ELR (cell line): Measurements from ENCODE around the gene PTPRD.
"Not testable (repeated sequence)": the region's sequence is repeated elsewhere in the genome, so short reads cannot be mapped to it uniquely, and the experiment has no call there.

Source experiments
- DNase-seq: peaks from one replicate; pipeline ENCODE4 v3.0.0-alpha.2; 2015; ENCODE audit warnings: low read depth

PTPRD gene

DNA sequence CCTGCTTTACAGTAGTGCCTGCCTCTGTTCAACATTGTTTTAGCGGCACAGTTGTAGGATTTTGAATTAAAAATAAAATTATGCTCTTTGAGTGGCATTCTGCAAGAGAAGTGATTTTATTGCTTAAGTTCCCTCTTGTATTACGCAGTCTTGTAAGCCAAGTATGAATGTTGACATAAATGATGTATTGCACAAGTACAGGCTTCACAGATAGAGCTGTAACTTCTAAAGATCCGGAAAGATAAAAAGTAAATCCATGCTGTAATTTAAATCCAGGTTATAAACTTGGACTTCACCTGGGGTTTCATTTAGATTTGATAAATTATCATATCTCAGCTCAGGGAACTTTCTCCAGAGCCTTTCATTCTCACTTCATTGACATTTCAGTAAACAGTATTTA is 1114.7 kb downstream of the PTPRD start:
- no peak for DNase-seq

DNA sequence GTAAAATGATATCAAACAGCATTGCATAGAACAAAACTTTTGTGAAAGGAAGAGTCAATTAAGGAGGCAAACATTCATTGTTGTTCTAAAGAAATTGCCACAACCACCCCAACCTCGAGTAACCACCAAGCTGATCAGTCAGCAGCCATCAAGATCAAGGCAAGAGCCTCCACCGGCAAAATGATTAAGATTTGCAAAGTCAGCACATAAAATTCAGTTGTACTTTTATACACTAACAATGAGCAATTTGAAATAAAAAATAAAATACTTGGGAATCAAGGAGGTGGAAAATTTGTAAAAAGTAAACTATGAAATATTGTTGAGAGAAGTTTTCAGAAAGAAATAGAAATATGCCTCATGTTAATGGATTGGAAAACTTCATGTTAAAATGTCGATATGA is 1118.5 kb downstream of the PTPRD start:
- DNase-seq = no peak

GRCh38 chr9:9492506-9492905 is 1120.3 kb downstream of the PTPRD start:
- DNase-seq = no peak

DNA sequence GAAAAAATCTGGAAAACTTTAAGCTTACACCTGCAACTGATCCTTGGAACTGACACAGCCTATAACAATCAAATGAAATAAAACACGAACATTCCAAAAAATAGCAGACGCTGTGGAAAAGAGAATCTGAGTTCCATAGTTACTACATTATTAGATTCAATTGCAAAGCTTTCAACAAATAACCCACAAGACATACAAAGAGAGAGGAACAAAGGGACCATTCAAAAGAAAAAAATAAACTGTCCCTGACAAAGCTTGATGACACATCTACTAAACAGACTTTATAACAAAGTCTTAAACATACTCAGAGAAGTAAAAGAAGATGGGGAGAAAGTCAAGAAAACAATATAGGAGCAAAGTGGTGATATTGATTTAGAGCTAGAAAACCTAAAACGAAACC is 1123.6 kb downstream of the PTPRD start:
- DNase-seq = no peak

- no peak for DNase-seq
Measured at GRCh38 chr9:9483175-9483574, 1129.6 kb downstream of the PTPRD start.

GRCh38 chr9:9478741-9479140 is 1134.1 kb downstream of the PTPRD start:
- no peak for DNase-seq

DNA sequence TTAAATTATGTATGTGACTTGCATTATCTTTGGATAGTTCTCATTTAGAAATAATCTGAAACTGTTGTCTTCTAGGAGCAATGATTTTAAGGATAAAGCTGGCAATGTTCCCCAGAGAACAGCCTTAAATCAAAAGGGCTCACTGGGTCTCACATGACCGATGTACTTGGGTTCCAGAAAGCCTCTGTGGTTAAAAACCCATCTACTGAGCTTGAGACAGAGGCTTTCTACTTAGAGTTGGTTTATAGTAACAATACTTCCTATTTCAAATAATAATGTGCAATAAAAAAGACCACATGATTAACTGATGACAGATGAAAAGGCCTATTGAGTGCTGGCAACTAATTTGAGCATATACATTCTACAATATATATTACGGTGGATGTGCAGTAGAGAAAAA is 1143.5 kb downstream of the PTPRD start:
- no peak for DNase-seq

DNA sequence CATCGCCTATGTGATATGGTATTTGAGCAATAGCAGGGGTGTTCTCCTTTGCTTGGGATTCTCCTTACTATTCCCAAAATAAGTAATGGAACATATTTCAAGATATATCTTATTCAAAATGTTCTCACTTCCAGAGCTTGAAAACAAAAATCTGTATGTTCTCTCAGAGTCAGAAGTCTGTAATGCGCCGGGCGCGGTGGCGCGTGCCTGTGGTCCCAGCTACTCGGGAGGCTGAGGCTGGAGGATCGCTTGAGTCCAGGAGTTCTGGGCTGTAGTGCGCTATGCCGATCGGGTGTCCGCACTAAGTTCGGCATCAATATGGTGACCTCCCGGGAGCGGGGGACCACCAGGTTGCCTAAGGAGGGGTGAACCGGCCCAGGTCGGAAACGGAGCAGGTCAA is 1170.9 kb downstream of the PTPRD start:
- DNase-seq = not testable (repeated sequence)

DNA sequence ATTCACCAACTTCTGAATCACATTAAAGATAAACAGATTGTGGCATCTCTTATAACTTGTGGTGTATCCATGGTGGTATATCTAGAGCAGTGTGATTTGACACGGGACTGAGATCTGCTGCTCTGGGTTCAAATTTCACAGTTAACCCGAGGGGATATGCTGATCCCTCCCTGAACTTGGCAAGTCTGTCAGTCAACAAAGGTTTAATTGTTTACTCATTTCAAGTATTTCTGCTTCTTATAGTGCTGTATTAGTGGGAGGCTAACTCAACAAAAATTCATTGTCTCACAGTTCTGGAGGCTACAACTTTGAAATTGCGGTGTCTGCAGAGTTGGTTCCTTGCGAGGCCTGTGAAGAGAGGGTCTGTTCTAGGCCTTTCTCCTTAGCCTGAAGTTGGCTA is 1175.2 kb downstream of the PTPRD start:
- no peak for DNase-seq

GRCh38 chr9:9426454-9426853 is 1186.3 kb downstream of the PTPRD start:
- not testable (repeated sequence) for DNase-seq

GRCh38 chr9:9412241-9412640 is 1200.6 kb downstream of the PTPRD start:
- DNase-seq = no peak

- no peak for DNase-seq
Measured at GRCh38 chr9:9410736-9411135, 1202.1 kb downstream of the PTPRD start.

- DNase-seq = no peak
Measured at GRCh38 chr9:9399982-9400381, 1212.8 kb downstream of the PTPRD start.

DNA sequence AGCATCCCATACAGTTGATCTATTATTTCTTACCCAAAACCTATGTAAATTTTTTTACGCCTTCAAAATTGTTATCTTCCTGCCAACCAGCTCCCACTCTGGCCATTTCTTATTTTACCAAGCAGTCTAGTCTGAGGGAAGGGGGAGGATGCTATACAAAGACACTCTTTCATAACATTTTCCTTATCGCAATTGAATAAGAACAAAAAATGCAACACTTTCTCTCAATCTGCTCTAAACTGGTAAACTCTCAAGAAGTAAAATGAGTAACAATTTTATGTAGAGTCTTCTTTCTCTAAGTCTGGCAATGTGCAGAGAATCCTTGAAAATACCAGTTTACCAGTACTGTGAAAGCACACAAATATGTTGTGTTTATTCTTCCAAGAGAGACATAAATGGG is 1216.3 kb downstream of the PTPRD start:
- DNase-seq = no peak

DNA sequence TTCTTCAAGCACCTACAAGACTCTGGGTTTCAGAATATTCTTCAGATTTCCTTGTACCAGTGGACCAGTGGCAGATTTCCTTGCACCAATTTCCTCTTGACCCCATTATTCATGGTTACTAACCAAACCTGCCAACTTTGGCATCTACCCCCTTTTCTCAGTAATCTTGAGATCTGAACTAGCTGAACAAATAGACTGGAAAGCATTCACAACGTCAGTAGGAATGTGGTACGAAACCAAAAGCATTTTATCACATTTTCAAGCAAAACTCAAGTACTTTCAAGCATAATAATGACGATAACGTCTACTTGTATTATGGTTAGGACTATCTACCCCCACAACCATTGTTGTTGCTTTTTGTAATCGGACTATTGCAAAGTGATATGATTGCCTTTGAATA is 1217.3 kb downstream of the PTPRD start:
- no peak for DNase-seq

DNA sequence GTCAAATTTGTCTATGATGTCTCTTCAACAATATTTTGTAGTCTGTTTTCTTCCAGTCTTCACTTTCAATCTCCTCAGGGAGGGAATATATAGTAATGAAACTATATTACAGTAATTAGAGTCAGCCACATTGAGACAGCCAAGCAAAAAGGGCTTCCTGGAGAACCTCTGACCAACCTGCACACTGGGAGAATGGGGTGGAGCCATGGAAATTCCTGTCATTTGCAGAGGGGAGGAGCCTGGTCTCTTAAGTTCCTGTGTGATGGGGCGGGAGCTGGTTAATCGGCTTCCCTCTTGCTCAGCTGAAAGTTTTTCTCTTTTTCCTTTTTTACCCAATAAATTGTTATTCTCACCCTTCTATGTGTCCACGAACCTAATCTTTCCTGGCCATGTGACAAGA is 1220.0 kb downstream of the PTPRD start:
- DNase-seq = no peak

GRCh38 chr9:9389904-9390303 is 1222.9 kb downstream of the PTPRD start:
- no peak for DNase-seq

GRCh38 chr9:9387511-9388115 is 1225.2 kb downstream of the PTPRD start:
- DNase-seq = no peak

- DNase-seq = no peak
Measured at GRCh38 chr9:9362332-9362731, 1250.5 kb downstream of the PTPRD start.

DNA sequence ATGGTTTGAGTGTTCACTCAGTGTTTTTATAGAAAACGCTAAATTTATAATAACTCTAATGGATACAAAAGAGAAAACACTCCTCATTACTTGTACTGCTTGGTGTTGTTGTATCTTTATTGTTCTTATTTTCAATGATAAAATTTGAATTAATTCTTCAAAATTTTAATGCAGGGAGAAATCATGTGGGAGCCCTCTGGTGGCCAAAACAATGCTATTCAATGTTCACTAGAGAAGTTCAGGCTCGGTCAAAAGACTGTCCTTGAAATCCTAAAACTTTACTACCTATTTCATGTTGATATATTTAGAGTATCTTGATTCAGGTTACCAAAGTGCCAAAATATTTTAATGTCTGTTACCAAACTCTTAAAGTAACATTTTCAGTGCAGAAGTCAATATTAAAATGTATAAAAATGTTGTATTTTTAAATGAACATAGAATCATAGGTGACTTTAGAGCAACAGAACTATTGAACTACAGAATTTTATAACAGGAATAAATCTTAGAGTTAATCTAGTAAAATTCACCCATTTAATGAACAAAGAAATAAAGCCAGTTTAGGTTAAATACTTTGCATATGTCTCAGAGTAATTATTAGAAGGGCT is 1259.8 kb downstream of the PTPRD start:
- peak; percentile 10 for DNase-seq

DNA sequence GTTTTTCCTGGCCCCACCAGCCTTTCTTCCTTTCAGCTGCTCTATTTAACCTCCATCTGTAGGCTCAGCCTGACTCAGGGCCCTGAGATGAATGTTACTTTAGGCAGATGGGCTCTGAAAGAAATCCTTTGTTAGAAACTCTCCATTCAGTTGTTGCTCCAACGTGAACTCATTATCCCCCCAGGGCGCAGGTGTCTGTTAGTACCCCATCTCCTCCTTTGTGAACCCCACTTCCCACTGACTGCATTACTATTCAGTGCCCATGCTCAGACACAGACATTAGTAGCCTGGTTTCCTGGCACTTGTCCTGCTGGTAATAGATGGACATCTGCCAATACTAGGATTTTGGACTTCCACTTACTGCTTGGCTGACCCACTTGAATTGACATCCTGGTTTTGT is 1271.6 kb downstream of the PTPRD start:
- no peak for DNase-seq

- DNase-seq = no peak
Measured at GRCh38 chr9:9337129-9337528, 1275.7 kb downstream of the PTPRD start.

- no peak for DNase-seq
Measured at GRCh38 chr9:9326749-9327148, 1286.1 kb downstream of the PTPRD start.

DNA sequence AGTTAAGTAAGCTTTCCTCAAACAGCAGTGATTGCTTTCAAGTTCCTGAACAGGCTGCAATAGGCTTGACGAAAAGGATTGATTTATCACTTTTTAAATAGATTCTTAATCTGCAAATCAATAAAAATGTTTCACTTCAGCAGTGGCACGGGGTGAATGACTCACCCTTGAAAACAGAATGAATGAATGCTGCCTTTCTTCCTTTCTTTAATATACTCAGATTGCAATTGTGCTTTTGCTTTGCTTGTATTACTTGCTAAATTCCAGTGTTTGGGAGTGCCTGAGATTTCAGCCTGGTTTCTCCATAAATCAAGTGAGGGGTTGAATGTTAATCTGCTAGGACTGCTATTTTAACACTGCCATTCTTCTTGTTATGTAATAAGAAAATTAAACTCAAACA is 1293.8 kb downstream of the PTPRD start:
- no peak for DNase-seq
